ENCODE results near the gene CASP10.

CASP10 gene

DNA sequence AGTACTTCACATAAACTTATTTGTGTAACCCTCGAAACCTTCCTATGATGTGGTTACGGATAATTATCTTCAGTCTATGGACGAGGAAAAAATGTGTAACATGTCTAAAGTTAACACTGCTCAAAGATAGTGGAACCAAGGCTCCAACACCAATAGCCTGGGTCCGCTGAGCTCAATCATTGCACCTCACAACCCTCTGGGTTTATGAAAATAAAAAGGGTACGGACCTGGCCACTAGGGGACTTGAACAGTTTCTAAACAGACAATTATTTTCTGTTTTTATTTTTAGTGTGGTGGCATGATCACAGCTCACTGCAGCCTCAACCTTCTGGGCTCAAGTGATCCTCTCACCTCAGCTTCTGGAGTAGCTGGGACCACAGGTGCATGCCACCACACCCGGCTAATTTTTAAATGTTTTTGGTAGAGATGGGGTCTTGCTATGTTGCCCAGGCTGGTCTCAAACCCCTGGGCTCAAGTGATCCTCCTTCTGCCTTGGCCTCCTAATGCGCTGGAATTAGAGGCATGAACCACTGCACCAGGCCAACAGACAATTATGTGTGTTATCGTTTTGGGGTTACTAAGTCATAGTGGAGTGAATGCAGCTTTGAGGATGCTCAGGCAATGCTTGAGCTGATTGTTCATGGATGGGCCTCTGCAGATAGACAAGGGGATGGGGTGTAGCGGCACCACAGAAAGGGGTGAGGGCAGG is 87.5 kb downstream of the CASP10 start:
- H3K4me1 Mint-ChIP-seq = no peaks in the 10 kb centered on the region
- no peaks in the 10 kb centered on the region for H3K9me3 Mint-ChIP-seq

GRCh38 chr2:201271917-201272316 is 89.0 kb downstream of the CASP10 start:
- no peaks in the 10 kb centered on the region for H3K9me3 Mint-ChIP-seq
- no peaks in the 10 kb centered on the region for H3K27me3 Mint-ChIP-seq (ENCODE audit: low read depth)
- no peak for TF ChIP-seq CTCF (IDR thresholded peaks at IDR 0.05; ENCODE audit: unreplicated experiment in 3 of 3)
- no peaks in the 10 kb centered on the region for H3K36me3 Mint-ChIP-seq (ENCODE audit: low read depth)
- no peak overlapping the region for H3K27ac Mint-ChIP-seq
- no peak overlapping the region for H3K4me3 Mint-ChIP-seq
- H3K4me1 Mint-ChIP-seq = no peaks in the 10 kb centered on the region

More for the DNA sequence above, 87.5 kb downstream of the CASP10 start:
- Mint-ChIP-seq H3K36me3 (ENCODE audit: low read depth) (no peaks in the 10 kb centered on the region), H3K27me3 (ENCODE audit: low read depth) (no peaks in the 10 kb centered on the region), H3K4me3 (no peak overlapping the region), H3K27ac (no peak overlapping the region)
- no peak for TF ChIP-seq CTCF (IDR thresholded peaks at IDR 0.05; ENCODE audit: unreplicated experiment in 3 of 3)

DNA sequence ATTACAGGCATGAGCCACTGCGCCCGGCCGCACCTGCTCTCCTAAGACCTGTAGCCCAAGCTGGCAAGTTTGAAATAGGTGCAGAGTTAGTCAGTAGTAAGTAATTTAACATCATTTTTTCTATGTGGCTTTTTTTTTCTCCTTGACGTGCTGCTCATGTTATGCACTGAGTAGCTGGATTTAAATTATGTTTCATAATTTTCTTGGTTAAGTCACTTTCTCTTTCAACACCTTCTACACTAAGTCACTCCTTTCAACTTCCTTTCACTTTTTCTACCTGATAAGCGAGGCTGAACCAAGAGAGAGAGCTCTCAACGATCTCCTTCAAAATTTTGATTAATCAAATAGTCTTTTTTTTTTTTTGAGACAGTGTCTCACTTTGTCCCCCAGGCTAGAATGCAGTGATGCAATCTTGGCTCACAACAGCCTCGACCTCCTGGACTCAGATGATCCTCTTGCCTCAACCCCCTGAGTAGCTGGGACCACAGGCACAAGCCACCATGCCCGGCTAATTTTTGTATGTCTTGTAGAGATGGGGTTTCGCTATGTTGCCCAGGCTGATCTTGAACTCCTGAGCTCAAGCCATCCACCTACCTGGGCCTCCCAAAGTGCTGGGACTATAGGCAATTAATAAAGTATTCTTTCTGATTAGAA is 90.5 kb downstream of the CASP10 start:
- no peaks in the 10 kb centered on the region for H3K27me3 Mint-ChIP-seq (ENCODE audit: low read depth)
- H3K9me3 Mint-ChIP-seq = no peaks in the 10 kb centered on the region
- H3K4me3 Mint-ChIP-seq = no peak overlapping the region
- no peak for TF ChIP-seq CTCF (IDR thresholded peaks at IDR 0.05; ENCODE audit: unreplicated experiment in 3 of 3)
- no peak overlapping the region for H3K27ac Mint-ChIP-seq
- H3K36me3 Mint-ChIP-seq (ENCODE audit: low read depth) = no peaks in the 10 kb centered on the region
- H3K4me1 Mint-ChIP-seq = no peaks in the 10 kb centered on the region

DNA sequence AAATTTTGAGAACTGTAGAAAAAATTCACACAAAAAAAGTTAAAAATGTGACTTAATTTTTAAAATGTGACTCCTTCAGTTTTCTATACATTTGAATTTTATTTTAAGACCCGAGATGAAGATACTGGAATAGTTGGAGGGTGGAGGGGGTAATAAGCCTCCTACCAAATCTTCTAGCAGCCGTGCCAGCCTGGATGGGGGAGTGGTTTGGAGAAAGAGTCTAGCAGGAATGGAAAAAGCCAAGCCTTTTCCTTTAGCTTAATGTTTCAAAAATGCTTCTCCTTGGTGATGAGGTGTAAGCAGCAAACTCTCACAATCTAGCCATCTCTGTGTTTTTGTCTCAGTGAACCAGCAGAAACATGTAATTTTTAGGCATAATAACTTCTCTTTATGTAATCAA is 92.1 kb downstream of the CASP10 start:
- Mint-ChIP-seq H3K36me3 (ENCODE audit: low read depth) (peaks cover 3% of the 10 kb centered on the region), H3K9me3 (no peaks in the 10 kb centered on the region), H3K4me1 (no peaks in the 10 kb centered on the region), H3K27me3 (ENCODE audit: low read depth) (no peaks in the 10 kb centered on the region), H3K27ac (no peak overlapping the region), H3K4me3 (no peak overlapping the region)
- TF ChIP-seq CTCF (IDR thresholded peaks at IDR 0.05; ENCODE audit: unreplicated experiment in 3 of 3) = no peak

GRCh38 chr2:201275990-201276389 is 93.0 kb downstream of the CASP10 start:
- Mint-ChIP-seq H3K4me3 (no peak overlapping the region), H3K9me3 (peaks cover 4% of the 10 kb centered on the region)

More at GRCh38 chr2:201275990-201276389, 93.0 kb downstream of the CASP10 start:
- no peaks in the 10 kb centered on the region for H3K27me3 Mint-ChIP-seq (ENCODE audit: low read depth)
- no peak overlapping the region for H3K27ac Mint-ChIP-seq
- H3K4me1 Mint-ChIP-seq = no peaks in the 10 kb centered on the region
- peaks cover 7% of the 10 kb centered on the region for H3K36me3 Mint-ChIP-seq (ENCODE audit: low read depth)
- no peak for TF ChIP-seq CTCF (IDR thresholded peaks at IDR 0.05; ENCODE audit: unreplicated experiment in 3 of 3)

Measured in nephron (organoid).